Tibial nerve (tissue), 4 donors: Measurements from ENCODE around the gene UCP2. TPM values are rescaled to one million over a fixed set of nuclear protein-coding genes. Genes with fewer than 3 reads are reported as not detected.

ENCODE experiments used
- DNase-seq, 2 donors: peaks; one replicate each; pipeline ENCODE4 v3.0.0-alpha.2; 2019; ENCODE audit warnings: low spot score in 2 of 2
- H3K27ac ChIP-seq, 4 donors: fragments of 200-600 bp; sonication (generic) in 3 of 4; one replicate each; pipeline ENCODE4 v1.5.1; 2017 to 2019; ENCODE audit warnings: mild to moderate bottlenecking in 1 of 4
- H3K27me3 ChIP-seq, 2 donors: fragments of 200-600 bp; sonication (generic) in 1 of 2; one replicate each; pipeline versions ENCODE4 v1.5.1 to v1.6.0; 2017 to 2019
- H3K36me3 ChIP-seq, 3 donors: fragments of 200-600 bp; sonication (generic); one replicate each; pipeline ENCODE4 v1.5.1; 2018 to 2019
- H3K4me1 ChIP-seq, 4 donors: fragments of 200-600 bp; sonication (generic) in 3 of 4; one replicate each; pipeline ENCODE4 v1.5.1; 2017 to 2019
- H3K4me3 ChIP-seq, 4 donors: fragments of 200-600 bp; sonication (generic) in 3 of 4; one replicate each; pipeline ENCODE4 v1.5.1; 2017 to 2019; ENCODE audit warnings: mild to moderate bottlenecking in 1 of 4, moderate library complexity in 1 of 4
- H3K9me3 ChIP-seq, 4 donors: fragments of 200-600 bp; sonication (generic) in 3 of 4; one replicate each; pipeline ENCODE4 v1.5.1; 2017 to 2019
- CTCF ChIP-seq, 5 experiments: fragments of 200-600 bp in 3 of 5; fragments of 450-650 bp in 2 of 5; sonication (generic) in 3 of 5; IDR thresholded peaks; one replicate each; pipeline ENCODE4 v1.5.1; 2016 to 2019; ENCODE audit warnings: antibody characterized with exemption in 5 of 5, mild to moderate bottlenecking in 3 of 5, moderate library complexity in 2 of 5
- EP300 ChIP-seq, 2 donors: sonication (generic); formaldehyde crosslinking; IDR thresholded peaks; one replicate each; pipeline ENCODE4 v1.6.1; 2017; ENCODE audit warnings: antibody characterized with exemption in 2 of 2, mild to moderate bottlenecking in 1 of 2
- POLR2A ChIP-seq, 2 donors: fragments of 450-650 bp; IDR thresholded peaks; one replicate each; pipeline ENCODE4 v1.6.1; 2017; ENCODE audit warnings: antibody characterized with exemption in 2 of 2, mild to moderate bottlenecking in 2 of 2, moderate library complexity in 2 of 2
- WGBS, 2 donors: methylation state at CpG; one replicate each; pipeline ENCODE4 v1.1.5; 2018; 5-methylcytosine and 5-hydroxymethylcytosine counted together
- total RNA-seq, 4 donors: library from RNA; depleted of rRNA; stranded (reverse); fragments of >200 nt; gene quantifications; one replicate each; pipeline ENCODE4 v1.1.0, GENCODE V29; 2016

UCP2 gene
- total RNA-seq, 4 donors from 2014 or later: 18.6 to 60.6 (median 53.0) TPM

DNA sequence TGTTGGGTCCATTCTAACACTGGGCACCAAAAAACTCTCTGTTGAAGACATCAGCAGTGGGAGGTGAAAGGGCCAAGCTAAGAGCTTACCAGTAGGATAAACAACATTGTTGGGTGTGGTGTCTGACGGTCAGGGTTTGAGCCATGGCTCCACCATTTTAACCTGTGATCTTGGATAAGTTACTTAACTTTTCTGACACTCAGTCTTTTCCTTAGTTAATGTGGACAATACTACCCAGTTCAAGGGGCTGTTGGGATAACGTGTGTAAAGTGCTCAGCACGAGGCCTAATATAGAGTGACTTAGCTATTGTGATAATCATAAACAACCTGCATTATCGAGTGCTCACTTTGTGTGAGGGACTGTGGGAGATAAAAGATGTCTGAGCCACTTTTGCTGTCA, 20.2 kb upstream of the UCP2 start:
- H3K36me3 ChIP-seq: peaks cover 0 to 71% (median 0%) of the 10 kb centered on the region in 3 donors

GRCh38 chr11:74001822-74002286, 19.2 kb upstream of the UCP2 start:
- no peaks in the 10 kb centered on the region for H3K27me3 ChIP-seq
- no peak overlapping the region for H3K27ac ChIP-seq
- H3K4me3 ChIP-seq: no peak overlapping the region
- H3K36me3 ChIP-seq: peaks cover 0 to 68% (median 0%) of the 10 kb centered on the region in 3 donors
- peaks cover 0 to 7% (median 0%) of the 10 kb centered on the region in 4 donors for H3K4me1 ChIP-seq
- WGBS, 2 donors: 85 to 91% methylated on average over 7 of the region's 7 CpGs
- H3K9me3 ChIP-seq: no peaks in the 10 kb centered on the region
- no peak for DNase-seq
- no peak for TF ChIP-seq POLR2A (IDR thresholded peaks at IDR 0.05)
- TF ChIP-seq EP300 (IDR thresholded peaks at IDR 0.05): no peak

More for the DNA sequence above, 20.2 kb upstream of the UCP2 start:
- no peak for TF ChIP-seq CTCF (IDR thresholded peaks at IDR 0.05)
- no peak for TF ChIP-seq EP300 (IDR thresholded peaks at IDR 0.05)
- TF ChIP-seq POLR2A (IDR thresholded peaks at IDR 0.05): no peak
- Histone ChIP-seq H3K4me3 (no peak overlapping the region), H3K27me3 (no peaks in the 10 kb centered on the region), H3K9me3 (no peaks in the 10 kb centered on the region), H3K27ac (no peak overlapping the region), H3K4me1 (peaks cover 0 to 7% (median 0%) of the 10 kb centered on the region in 4 donors)
- WGBS, 2 donors: 93% methylated on average over 4 of the region's 4 CpGs
- DNase-seq: no peak

GRCh38 chr11:74000307-74001133, 17.9 kb upstream of the UCP2 start:
- 87 to 92% methylated on average over 14 of the region's 14 CpGs for WGBS, 2 donors
- Histone ChIP-seq H3K4me3 (no peak overlapping the region), H3K36me3 (peaks cover 0 to 56% (median 0%) of the 10 kb centered on the region in 3 donors), H3K27ac (no peak overlapping the region), H3K4me1 (peaks cover 0 to 5% (median 0%) of the 10 kb centered on the region in 4 donors), H3K27me3 (no peaks in the 10 kb centered on the region), H3K9me3 (no peaks in the 10 kb centered on the region)
- no peak for DNase-seq
- TF ChIP-seq EP300 (IDR thresholded peaks at IDR 0.05) (no peak), CTCF (IDR thresholded peaks at IDR 0.05) (no peak), POLR2A (IDR thresholded peaks at IDR 0.05) (no peak)

- H3K27ac ChIP-seq: no peak overlapping the region
- peaks cover 0 to 48% (median 0%) of the 10 kb centered on the region in 3 donors for H3K36me3 ChIP-seq
- no peaks in the 10 kb centered on the region for H3K9me3 ChIP-seq
- peaks cover 0 to 9% (median 0%) of the 10 kb centered on the region in 4 donors for H3K4me1 ChIP-seq
- WGBS, 2 donors: 86 to 88% methylated on average over 8 of the region's 8 CpGs
- H3K4me3 ChIP-seq: no peak overlapping the region
- no peak for DNase-seq
- no peaks in the 10 kb centered on the region for H3K27me3 ChIP-seq
- TF ChIP-seq POLR2A (IDR thresholded peaks at IDR 0.05): no peak
- TF ChIP-seq CTCF (IDR thresholded peaks at IDR 0.05): no peak
- no peak for TF ChIP-seq EP300 (IDR thresholded peaks at IDR 0.05)
Measured at GRCh38 chr11:73999581-74000306, 17.1 kb upstream of the UCP2 start.

DNA sequence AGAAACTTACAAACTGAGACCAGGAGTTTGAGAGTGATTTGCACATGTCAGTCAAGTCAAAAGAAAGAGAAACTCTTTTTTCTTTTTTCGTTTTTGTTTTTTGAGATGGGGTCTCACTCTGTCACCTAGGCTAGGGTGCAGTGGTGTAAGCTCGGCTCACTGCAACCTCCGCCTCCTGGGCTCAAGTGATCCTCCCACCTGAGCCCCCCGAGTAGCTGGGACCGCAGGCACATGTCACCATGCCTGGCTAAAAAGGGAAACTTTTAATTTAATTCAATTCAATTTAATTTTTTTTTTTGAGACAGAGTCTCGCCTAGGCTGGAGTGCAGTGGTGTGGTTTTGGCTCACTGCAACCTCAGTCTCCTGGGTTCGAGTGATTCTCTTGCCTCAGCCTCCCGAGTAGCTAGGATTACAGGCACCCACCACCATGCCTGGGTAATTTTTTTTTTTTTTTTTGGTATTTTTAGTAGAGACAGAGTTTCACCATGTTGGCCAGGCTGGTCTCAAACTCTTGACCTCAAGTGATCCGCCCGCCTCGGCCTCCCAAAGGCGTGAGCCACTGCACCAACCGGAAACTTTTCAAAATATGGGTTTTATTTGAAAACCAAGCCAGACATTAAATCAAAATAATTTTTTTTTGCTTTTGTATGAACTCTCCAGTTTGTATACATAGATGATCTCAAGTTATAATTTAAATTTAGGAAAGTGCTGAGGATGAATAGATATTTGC, 16.4 kb upstream of the UCP2 start:
- no peaks in the 10 kb centered on the region for H3K9me3 ChIP-seq
- no peak overlapping the region for H3K27ac ChIP-seq
- peaks cover 0 to 11% (median 0%) of the 10 kb centered on the region in 4 donors for H3K4me1 ChIP-seq
- 89 to 94% methylated on average over 13 of the region's 13 CpGs for WGBS, 2 donors
- TF ChIP-seq EP300 (IDR thresholded peaks at IDR 0.05) (no peak), CTCF (IDR thresholded peaks at IDR 0.05) (no peak), POLR2A (IDR thresholded peaks at IDR 0.05) (no peak)
- no peaks in the 10 kb centered on the region for H3K27me3 ChIP-seq
- H3K36me3 ChIP-seq: peaks cover 0 to 41% (median 0%) of the 10 kb centered on the region in 3 donors
- DNase-seq: no peak
- H3K4me3 ChIP-seq: no peak overlapping the region
